Measurements from ENCODE around the gene RALGAPA1.
"Not testable (repeated sequence)": the region's sequence is repeated elsewhere in the genome, so short reads cannot be mapped to it uniquely, and the experiment has no call there.

The RALGAPA1 gene

GRCh38 chr14:35821564-35822411, 12.7 kb upstream of the RALGAPA1 start:
- DNase-seq: no peak

- no peak for DNase-seq
These were observed 10.8 kb upstream of the RALGAPA1 start for GRCh38 chr14:35819591-35820540.

- DNase-seq: peak; percentile 39
These were observed 9.4 kb upstream of the RALGAPA1 start for GRCh38 chr14:35818346-35819115.

GRCh38 chr14:35814371-35815005, 5.4 kb upstream of the RALGAPA1 start:
- DNase-seq: no peak

- no peak for DNase-seq
These were observed 1.9 kb upstream of the RALGAPA1 start for GRCh38 chr14:35810963-35811362.

GRCh38 chr14:35809597-35809996, 502 bp upstream of the RALGAPA1 start:
- DNase-seq: no peak

GRCh38 chr14:35808076-35808637, 938 bp downstream of the RALGAPA1 start:
- no peak for DNase-seq

- no peak for DNase-seq
These were observed 1.7 kb downstream of the RALGAPA1 start for GRCh38 chr14:35807131-35807961.

GRCh38 chr14:35806006-35806907, 2.8 kb downstream of the RALGAPA1 start:
- DNase-seq: no peak

GRCh38 chr14:35797796-35798195, 11.3 kb downstream of the RALGAPA1 start:
- no peak for DNase-seq

- no peak for DNase-seq
These were observed 19.4 kb downstream of the RALGAPA1 start for GRCh38 chr14:35789651-35790050.

GRCh38 chr14:35786856-35787255, 22.2 kb downstream of the RALGAPA1 start:
- DNase-seq: no peak

- no peak for DNase-seq
These were observed 25.4 kb downstream of the RALGAPA1 start for GRCh38 chr14:35783699-35784098.

GRCh38 chr14:35779368-35779767, 29.7 kb downstream of the RALGAPA1 start:
- no peak for DNase-seq

- not testable (repeated sequence) for DNase-seq
These were observed 31.5 kb downstream of the RALGAPA1 start for GRCh38 chr14:35777550-35777949.

- no peak for DNase-seq
These were observed 32.3 kb downstream of the RALGAPA1 start for GRCh38 chr14:35776823-35777222.

GRCh38 chr14:35776085-35776484, 33.0 kb downstream of the RALGAPA1 start:
- not testable (repeated sequence) for DNase-seq

- DNase-seq: no peak
These were observed 42.4 kb downstream of the RALGAPA1 start for GRCh38 chr14:35766700-35767082.

GRCh38 chr14:35766036-35766699, 42.9 kb downstream of the RALGAPA1 start:
- DNase-seq: no peak

All from amniotic stem cell (primary cell).